ENCODE results near the gene MYO10.

- TF ChIP-seq CTCF (IDR thresholded peaks at IDR 0.05) (no peak), POLR2A (IDR thresholded peaks at IDR 0.05) (no peak)
Measured at GRCh38 chr5:16897800-16898199, 38.3 kb downstream of the MYO10 start.
